ENCODE results near the gene TMEM163. TPM values are rescaled to one million over a fixed set of nuclear protein-coding genes. Genes with fewer than 3 reads are reported as not detected.
"Not testable (repeated sequence)": the region's sequence is repeated elsewhere in the genome, so short reads cannot be mapped to it uniquely, and the experiment has no call there.

Gene TMEM163
- polyA plus RNA-seq, 1 donor from 2014 or later: 3.5 TPM

DNA sequence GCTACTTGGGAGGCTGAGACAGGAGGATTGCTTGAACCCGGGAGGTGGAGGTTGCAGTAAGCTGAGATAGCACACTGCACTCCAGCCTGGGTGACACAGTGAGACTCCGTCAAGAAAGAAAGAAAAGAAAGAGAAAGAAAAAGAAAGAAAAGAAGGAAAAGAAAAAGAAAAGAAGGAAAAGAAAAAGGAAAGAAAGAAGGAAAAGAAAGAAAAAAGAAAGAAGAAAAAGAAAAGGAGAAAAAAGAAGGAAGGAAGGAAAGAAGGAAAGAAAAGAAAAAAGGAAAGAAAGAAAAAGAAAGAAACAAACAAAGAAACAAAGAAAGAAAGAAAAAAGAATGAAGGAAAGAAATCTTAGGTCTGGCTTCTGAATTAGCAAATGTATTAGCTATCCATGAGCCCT is 150.4 kb downstream of the TMEM163 start:
- no peak overlapping the region for H3K9ac ChIP-seq (ENCODE audit: low read length)
- H3K27me3 ChIP-seq (ENCODE audit: insufficient read depth, low read depth, low read length): no peaks in the 10 kb centered on the region
- TF ChIP-seq MXI1 (conservative IDR thresholded peaks at IDR 0.05; ENCODE audit: poor library complexity, severe bottlenecking): no peak
- no peak for TF ChIP-seq TAF1 (IDR thresholded peaks at IDR 0.05; ENCODE audit: low read depth)
- TF ChIP-seq, protein P1, sequence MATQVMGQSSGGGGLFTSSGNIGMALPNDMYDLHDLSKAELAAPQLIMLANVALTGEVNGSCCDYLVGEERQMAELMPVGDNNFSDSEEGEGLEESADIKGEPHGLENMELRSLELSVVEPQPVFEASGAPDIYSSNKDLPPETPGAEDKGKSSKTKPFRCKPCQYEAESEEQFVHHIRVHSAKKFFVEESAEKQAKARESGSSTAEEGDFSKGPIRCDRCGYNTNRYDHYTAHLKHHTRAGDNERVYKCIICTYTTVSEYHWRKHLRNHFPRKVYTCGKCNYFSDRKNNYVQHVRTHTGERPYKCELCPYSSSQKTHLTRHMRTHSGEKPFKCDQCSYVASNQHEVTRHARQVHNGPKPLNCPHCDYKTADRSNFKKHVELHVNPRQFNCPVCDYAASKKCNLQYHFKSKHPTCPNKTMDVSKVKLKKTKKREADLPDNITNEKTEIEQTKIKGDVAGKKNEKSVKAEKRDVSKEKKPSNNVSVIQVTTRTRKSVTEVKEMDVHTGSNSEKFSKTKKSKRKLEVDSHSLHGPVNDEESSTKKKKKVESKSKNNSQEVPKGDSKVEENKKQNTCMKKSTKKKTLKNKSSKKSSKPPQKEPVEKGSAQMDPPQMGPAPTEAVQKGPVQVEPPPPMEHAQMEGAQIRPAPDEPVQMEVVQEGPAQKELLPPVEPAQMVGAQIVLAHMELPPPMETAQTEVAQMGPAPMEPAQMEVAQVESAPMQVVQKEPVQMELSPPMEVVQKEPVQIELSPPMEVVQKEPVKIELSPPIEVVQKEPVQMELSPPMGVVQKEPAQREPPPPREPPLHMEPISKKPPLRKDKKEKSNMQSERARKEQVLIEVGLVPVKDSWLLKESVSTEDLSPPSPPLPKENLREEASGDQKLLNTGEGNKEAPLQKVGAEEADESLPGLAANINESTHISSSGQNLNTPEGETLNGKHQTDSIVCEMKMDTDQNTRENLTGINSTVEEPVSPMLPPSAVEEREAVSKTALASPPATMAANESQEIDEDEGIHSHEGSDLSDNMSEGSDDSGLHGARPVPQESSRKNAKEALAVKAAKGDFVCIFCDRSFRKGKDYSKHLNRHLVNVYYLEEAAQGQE (IDR thresholded peaks at IDR 0.05; ENCODE audit: borderline replicate concordance): no peak
- no peak overlapping the region for H2AFZ ChIP-seq (ENCODE audit: low read depth, low read length)
- no peak overlapping the region for H3K4me2 ChIP-seq (ENCODE audit: low read length)
- H3K4me3 ChIP-seq (ENCODE audit: low read length): no peak overlapping the region
- H3F3A ChIP-seq (ENCODE audit: insufficient read depth, low read length, poor library complexity, severe bottlenecking): no peaks in the 10 kb centered on the region
- no peaks in the 10 kb centered on the region for H3K79me2 ChIP-seq (replicated peaks; ENCODE audit: insufficient read depth, low read length)
- no peaks in the 10 kb centered on the region for H3K9me2 ChIP-seq (ENCODE audit: insufficient read depth, low read length)
- H3K27ac ChIP-seq (ENCODE audit: low read length): no peak overlapping the region
- H3K9me3 ChIP-seq (ENCODE audit: low read length): no peaks in the 10 kb centered on the region
- no peaks in the 10 kb centered on the region for H4K20me1 ChIP-seq (ENCODE audit: insufficient read depth)
- no peaks in the 10 kb centered on the region for H3K36me3 ChIP-seq (ENCODE audit: insufficient read depth, low read length)

DNA sequence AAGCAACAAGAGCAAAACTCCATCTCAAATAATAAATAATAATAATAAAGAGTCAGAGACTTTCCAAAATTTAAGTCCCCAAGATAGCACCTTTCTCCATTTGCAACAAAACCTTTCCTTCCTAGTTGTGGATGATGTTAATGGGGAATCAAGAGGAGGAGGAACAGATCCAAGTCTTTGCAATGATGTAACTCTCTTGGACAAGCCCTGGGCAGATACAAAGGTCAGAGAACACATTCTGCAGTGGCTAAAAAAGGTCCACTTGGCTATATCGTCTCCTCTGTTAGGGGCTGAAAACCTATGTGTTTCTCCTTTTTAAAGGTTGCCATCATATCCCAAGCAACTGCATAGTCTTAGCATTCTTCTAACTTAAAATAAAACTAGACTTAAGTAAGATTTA is 151.1 kb downstream of the TMEM163 start:
- Histone ChIP-seq H3K4me2 (ENCODE audit: low read length) (no peak overlapping the region), H3K4me3 (ENCODE audit: low read length) (no peak overlapping the region), H3K9me3 (ENCODE audit: low read length) (no peaks in the 10 kb centered on the region), H3K9ac (ENCODE audit: low read length) (no peak overlapping the region), H3K27ac (ENCODE audit: low read length) (no peak overlapping the region), H2AFZ (ENCODE audit: low read depth, low read length) (no peak overlapping the region), H4K20me1 (ENCODE audit: insufficient read depth) (no peaks in the 10 kb centered on the region), H3K27me3 (ENCODE audit: insufficient read depth, low read depth, low read length) (no peaks in the 10 kb centered on the region), H3K79me2 (replicated peaks; ENCODE audit: insufficient read depth, low read length) (no peaks in the 10 kb centered on the region), H3K36me3 (ENCODE audit: insufficient read depth, low read length) (no peaks in the 10 kb centered on the region), H3K9me2 (ENCODE audit: insufficient read depth, low read length) (no peaks in the 10 kb centered on the region), H3F3A (ENCODE audit: insufficient read depth, low read length, poor library complexity, severe bottlenecking) (no peaks in the 10 kb centered on the region)
- TF ChIP-seq, protein P2, sequence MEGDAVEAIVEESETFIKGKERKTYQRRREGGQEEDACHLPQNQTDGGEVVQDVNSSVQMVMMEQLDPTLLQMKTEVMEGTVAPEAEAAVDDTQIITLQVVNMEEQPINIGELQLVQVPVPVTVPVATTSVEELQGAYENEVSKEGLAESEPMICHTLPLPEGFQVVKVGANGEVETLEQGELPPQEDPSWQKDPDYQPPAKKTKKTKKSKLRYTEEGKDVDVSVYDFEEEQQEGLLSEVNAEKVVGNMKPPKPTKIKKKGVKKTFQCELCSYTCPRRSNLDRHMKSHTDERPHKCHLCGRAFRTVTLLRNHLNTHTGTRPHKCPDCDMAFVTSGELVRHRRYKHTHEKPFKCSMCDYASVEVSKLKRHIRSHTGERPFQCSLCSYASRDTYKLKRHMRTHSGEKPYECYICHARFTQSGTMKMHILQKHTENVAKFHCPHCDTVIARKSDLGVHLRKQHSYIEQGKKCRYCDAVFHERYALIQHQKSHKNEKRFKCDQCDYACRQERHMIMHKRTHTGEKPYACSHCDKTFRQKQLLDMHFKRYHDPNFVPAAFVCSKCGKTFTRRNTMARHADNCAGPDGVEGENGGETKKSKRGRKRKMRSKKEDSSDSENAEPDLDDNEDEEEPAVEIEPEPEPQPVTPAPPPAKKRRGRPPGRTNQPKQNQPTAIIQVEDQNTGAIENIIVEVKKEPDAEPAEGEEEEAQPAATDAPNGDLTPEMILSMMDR (IDR thresholded peaks at IDR 0.05; ENCODE audit: poor library complexity, severe bottlenecking): no peak
- no peak for TF ChIP-seq TAF1 (IDR thresholded peaks at IDR 0.05; ENCODE audit: low read depth)
- TF ChIP-seq RAD21 (conservative IDR thresholded peaks at IDR 0.05): no peak
- TF ChIP-seq POLR2AphosphoS5 (IDR thresholded peaks at IDR 0.05): no peak
- no peak for TF ChIP-seq MXI1 (conservative IDR thresholded peaks at IDR 0.05; ENCODE audit: poor library complexity, severe bottlenecking)
- TF ChIP-seq, protein P1 (IDR thresholded peaks at IDR 0.05; ENCODE audit: borderline replicate concordance): no peak
- TF ChIP-seq EP300 (conservative IDR thresholded peaks at IDR 0.05; ENCODE audit: poor library complexity, severe bottlenecking): no peak
- TF ChIP-seq SMC3 (conservative IDR thresholded peaks at IDR 0.05; ENCODE audit: poor library complexity): no peak
- TF ChIP-seq EZH2 (IDR thresholded peaks at IDR 0.05; ENCODE audit: borderline replicate concordance, insufficient read depth, low read length, poor library complexity, severe bottlenecking): no peak

DNA sequence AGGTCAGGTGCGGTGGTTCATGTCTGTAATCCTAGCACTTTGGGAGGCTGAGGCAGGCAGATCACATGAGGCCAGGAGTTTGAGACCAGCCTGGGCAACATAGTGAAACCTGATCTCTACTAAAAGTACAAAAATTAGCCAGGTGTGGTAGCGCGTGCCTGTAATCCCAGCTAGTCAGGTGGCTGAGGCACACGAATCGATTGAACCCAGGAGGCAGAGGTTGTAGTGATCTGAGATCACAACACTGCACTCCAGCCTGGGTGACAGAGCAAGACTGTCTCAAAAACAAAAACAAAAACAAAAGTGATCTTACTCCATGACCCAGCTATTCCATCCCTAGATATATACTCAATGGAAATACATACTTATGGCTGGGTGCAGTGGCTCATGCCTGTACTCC is 153.8 kb downstream of the TMEM163 start:
- H3K79me2 ChIP-seq (replicated peaks; ENCODE audit: insufficient read depth, low read length); H3K4me2 ChIP-seq (ENCODE audit: low read length); H3K9me2 ChIP-seq (ENCODE audit: insufficient read depth, low read length): not testable (repeated sequence)

More for the DNA sequence above, 153.8 kb downstream of the TMEM163 start:
- H3F3A ChIP-seq (ENCODE audit: insufficient read depth, low read length, poor library complexity, severe bottlenecking); H3K36me3 ChIP-seq (ENCODE audit: insufficient read depth, low read length); H3K27me3 ChIP-seq (ENCODE audit: insufficient read depth, low read depth, low read length); H3K27ac ChIP-seq (ENCODE audit: low read length); H4K20me1 ChIP-seq (ENCODE audit: insufficient read depth); H2AFZ ChIP-seq (ENCODE audit: low read depth, low read length); H3K4me3 ChIP-seq (ENCODE audit: low read length); H3K9me3 ChIP-seq (ENCODE audit: low read length); H3K9ac ChIP-seq (ENCODE audit: low read length): not testable (repeated sequence)
